Naive thymus-derived CD8-positive, alpha-beta T cell (primary cell): ENCODE measurements around the gene CPNE1. TPM values are rescaled to one million over a fixed set of nuclear protein-coding genes. Genes with fewer than 3 reads are reported as not detected.
A peak's percentile ranks its signal among the peaks of the same experiment; 100 is the strongest.

Source experiments
- ATAC-seq, 2 donors: fragments of 150-1000 bp; cut with Tn5 transposase in 1 of 2; sonication (Bioruptor Pico), chemical (Tn5 transposase) in 1 of 2; 1 replicate in 1 of 2; 2 replicates in 1 of 2; pipeline ENCODE4 v1.10.0; 2021; ENCODE audit warnings: mild to moderate bottlenecking in 2 of 2, moderate library complexity in 2 of 2
- POLR2A ChIA-PET: fragments of 350-600 bp; sonication (Branson Sonifier 250); formaldehyde crosslinking; loops from one replicate; lab custom pipeline; 2021; ENCODE audit warnings: antibody characterized with exemption; lab: Charles Lee
- DNase-seq, 10 donors: peaks; one replicate each; pipeline versions ENCODE4 v3.0.0 to v3.0.0-alpha.2; 2020 to 2022
- H3K27ac Mint-ChIP-seq, 10 donors: one replicate each; pipeline ENCODE4 v1.8.0; 2020 to 2022; ENCODE audit warnings: mild to moderate bottlenecking in 10 of 10, mixed read lengths in 10 of 10, moderate library complexity in 4 of 10, inconsistent platforms in 1 of 10
- H3K27me3 Mint-ChIP-seq, 5 donors: one replicate each; pipeline ENCODE4 v1.8.0; 2021 to 2022; ENCODE audit warnings: mixed read lengths in 5 of 5
- H3K36me3 Mint-ChIP-seq, 3 donors: one replicate each; pipeline ENCODE4 v1.8.0; 2020 to 2022; ENCODE audit warnings: mixed read lengths in 3 of 3, mild to moderate bottlenecking in 2 of 3, inconsistent platforms in 1 of 3
- H3K4me1 Mint-ChIP-seq, 4 donors: one replicate each; pipeline ENCODE4 v1.8.0; 2021 to 2022; ENCODE audit warnings: mixed read lengths in 4 of 4
- H3K4me3 Mint-ChIP-seq, 10 donors: one replicate each; pipeline ENCODE4 v1.8.0; 2020 to 2022; ENCODE audit warnings: mild to moderate bottlenecking in 10 of 10, mixed read lengths in 10 of 10, moderate library complexity in 6 of 10, inconsistent platforms in 1 of 10
- H3K9me3 Mint-ChIP-seq, 9 donors: one replicate each; pipeline ENCODE4 v1.8.0; 2020 to 2022; ENCODE audit warnings: mixed read lengths in 9 of 9, mild to moderate bottlenecking in 3 of 9, inconsistent platforms in 1 of 9, moderate library complexity in 1 of 9
- polyA plus RNA-seq, 3 donors: library from polyadenylated mRNA; unstranded; fragments of 300-500 nt; fragmentation: Illumina TruSeq; gene quantifications; one replicate each; pipeline ENCODE4 v1.2.3, GENCODE V29; 2021
- total RNA-seq, 8 experiments: library from RNA in 2 of 8; stranded (reverse) in 2 of 8; gene quantifications; one replicate each; pipeline ENCODE4 v1.2.3 and lab custom pipeline; 2021 to 2026

Gene CPNE1
- total and polyA plus RNA-seq, 5 experiments from 2014 or later, result 329 to 454 (median 392) TPM

DNA sequence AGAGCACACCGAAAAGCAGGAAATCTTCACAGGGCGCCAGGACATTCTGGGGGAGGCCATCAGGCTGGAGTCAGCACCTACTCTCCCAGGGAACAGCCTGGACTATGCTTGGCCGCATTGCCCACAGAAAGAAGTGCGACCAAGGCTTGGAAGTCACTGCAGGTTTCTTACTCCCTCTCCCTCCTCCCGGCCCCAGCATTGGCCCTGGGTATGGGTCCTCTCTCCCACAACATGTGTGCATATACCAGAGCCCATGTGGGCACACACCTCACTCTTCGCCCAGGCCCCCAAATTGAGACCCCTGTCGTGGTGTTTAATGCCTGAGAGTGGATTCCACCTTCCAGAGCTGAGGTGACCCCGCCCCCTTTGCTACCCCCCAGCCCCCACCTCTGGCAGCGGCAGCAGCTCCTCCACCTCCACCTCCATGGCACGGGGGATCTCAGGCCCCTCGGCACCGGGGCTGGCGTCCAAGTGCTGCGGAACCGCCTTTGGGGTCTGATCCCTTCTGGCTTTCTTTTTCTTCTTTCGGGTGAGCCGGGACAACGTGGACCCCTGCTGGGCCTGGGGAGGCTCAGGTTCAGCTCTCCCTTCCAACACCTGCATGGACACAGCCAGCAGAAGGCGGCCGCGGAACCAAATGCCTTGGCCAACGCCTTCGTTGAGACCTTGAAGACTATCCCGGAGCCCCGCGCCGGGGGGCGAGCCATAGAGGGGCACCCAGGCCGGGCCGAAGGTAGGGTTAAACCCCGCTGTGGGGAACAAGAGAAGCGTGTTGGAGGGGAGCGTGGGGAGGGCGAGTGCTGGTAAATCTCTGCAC is 64.3 kb downstream of the CPNE1 start:
- Mint-ChIP-seq H3K9me3 (no peaks in the 10 kb centered on the region), H3K36me3 (no peaks in the 10 kb centered on the region), H3K4me1 (peaks cover 1 to 17% (median 14%) of the 10 kb centered on the region in 4 donors), H3K27ac (peak overlapping the region in 2 of 10 donors; percentile 52 to 73), H3K27me3 (peaks cover 3 to 25% (median 7%) of the 10 kb centered on the region in 5 donors), H3K4me3 (peak overlapping the region; percentile 74 to 86 (median 82))
- POLR2A ChIA-PET, result interaction anchor here (0.7 to 2.2 kb wide), 4 partner anchors 16 to 283 kb away, joined by 3 to 7 read pairs (median 5); partner anchors contain the start of genes RBM39 and SPAG4
- ATAC-seq (no peak), DNase-seq (no peak)

DNA sequence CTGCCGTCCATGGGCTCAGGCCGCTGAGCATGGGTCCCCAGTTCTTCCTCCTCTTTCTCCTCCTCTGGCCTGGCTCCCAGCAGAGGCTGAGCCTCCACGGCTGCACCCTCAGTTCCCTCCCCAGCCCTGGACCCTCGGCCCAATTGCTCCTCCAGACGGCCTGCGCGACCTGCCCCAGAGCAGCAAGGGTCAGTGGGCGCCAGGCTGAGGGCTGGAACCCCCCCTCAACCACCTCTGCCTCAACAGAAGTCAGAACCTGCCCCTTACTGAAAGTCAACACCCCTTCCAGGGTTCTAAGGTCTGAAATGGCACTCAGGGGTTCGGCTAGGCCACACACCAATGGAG is 65.0 kb downstream of the CPNE1 start:
- Mint-ChIP-seq H3K36me3 (no peaks in the 10 kb centered on the region), H3K27me3 (peaks cover 3 to 25% (median 7%) of the 10 kb centered on the region in 5 donors), H3K4me3 (peak overlapping the region in 4 of 10 donors; percentile 30 to 84 (median 58)), H3K9me3 (no peaks in the 10 kb centered on the region), H3K4me1 (peaks cover 1 to 17% (median 14%) of the 10 kb centered on the region in 4 donors), H3K27ac (no peak overlapping the region)
- POLR2A ChIA-PET, result no interaction called here
- DNase-seq (no peak), ATAC-seq (no peak)

DNA sequence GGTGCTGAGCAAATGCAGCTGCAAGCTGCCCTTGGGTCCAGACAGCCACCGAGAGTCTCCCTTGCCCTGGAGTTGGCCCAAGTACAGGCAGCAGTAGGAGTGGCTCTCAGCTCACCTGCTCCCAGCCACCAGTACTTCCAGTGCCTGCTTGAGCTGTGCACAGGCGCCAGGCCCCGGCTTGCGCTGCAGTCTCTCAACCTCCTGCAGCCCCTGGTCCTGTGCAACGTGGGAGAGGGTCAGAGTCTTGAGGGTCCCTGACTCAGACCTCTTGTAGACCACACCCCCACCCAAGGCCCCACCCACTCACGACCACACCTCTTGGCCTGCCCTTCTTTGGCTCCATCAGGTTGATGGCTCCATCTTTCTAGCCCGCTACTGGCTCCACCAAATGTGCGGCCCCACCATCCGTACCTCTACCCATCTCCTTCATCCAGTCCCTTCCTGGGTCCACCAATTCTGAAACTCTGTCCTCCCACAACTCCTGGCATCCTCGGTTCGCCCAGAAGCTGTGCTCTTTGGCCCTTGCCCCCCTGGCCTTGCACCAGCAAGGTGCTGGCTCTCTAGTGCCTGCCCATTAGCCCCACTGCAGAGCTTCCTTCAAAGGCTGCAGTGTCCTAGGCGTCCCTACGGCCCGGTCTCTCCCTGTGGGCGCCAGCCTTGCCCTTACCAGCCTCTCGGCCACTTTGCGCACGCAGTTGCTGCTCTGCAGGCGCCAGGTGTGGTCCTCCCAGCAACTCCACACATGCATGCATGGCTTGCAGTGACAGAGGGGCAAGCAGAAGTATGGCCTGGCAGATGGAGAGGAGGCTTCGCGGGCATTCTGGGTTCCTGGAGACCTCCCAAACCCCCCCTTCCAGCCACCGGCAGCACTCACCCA is 65.6 kb downstream of the CPNE1 start:
- no peaks in the 10 kb centered on the region for H3K36me3 Mint-ChIP-seq
- H3K4me1 Mint-ChIP-seq, result peaks cover 1 to 17% (median 14%) of the 10 kb centered on the region in 4 donors
- no peaks in the 10 kb centered on the region for H3K9me3 Mint-ChIP-seq
- H3K4me3 Mint-ChIP-seq, result no peak overlapping the region
- peaks cover 3 to 25% (median 7%) of the 10 kb centered on the region in 5 donors for H3K27me3 Mint-ChIP-seq
- H3K27ac Mint-ChIP-seq, result no peak overlapping the region
- POLR2A ChIA-PET, result no interaction called here
- ATAC-seq (no peak), DNase-seq (no peak)

DNA sequence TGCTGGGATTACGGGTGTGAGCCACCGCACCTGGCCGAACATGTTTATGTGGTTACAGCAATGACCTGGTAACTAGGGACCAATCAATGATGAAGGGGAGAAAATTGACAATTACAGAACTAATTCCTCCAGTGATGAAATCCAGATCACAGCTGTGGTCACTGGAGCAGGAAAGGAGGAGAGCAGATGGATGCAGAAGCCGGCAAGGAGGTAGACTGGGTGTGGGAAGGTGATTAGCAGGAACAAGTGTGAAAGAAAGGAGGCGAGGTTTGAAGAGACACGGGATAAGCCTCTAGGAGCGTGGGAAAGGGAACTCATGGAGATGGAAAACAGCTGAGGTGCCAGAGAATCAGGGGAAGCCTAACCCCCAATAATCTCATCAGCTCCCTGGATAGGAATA is 66.2 kb downstream of the CPNE1 start:
- peak overlapping the region in 1 of 10 donors; percentile 57 for H3K27ac Mint-ChIP-seq
- H3K36me3 Mint-ChIP-seq, result no peaks in the 10 kb centered on the region
- peak overlapping the region in 2 of 10 donors; percentile 15 for H3K4me3 Mint-ChIP-seq
- peaks cover 3 to 24% (median 7%) of the 10 kb centered on the region in 5 donors for H3K27me3 Mint-ChIP-seq
- POLR2A ChIA-PET, result interaction anchor here (0.7 kb wide), 1 partner anchor 51 kb away, joined by 3 read pairs; no protein-coding TSS in a partner anchor
- H3K4me1 Mint-ChIP-seq, result peaks cover 1 to 17% (median 14%) of the 10 kb centered on the region in 4 donors
- H3K9me3 Mint-ChIP-seq, result no peaks in the 10 kb centered on the region
- DNase-seq (no peak), ATAC-seq (no peak)

DNA sequence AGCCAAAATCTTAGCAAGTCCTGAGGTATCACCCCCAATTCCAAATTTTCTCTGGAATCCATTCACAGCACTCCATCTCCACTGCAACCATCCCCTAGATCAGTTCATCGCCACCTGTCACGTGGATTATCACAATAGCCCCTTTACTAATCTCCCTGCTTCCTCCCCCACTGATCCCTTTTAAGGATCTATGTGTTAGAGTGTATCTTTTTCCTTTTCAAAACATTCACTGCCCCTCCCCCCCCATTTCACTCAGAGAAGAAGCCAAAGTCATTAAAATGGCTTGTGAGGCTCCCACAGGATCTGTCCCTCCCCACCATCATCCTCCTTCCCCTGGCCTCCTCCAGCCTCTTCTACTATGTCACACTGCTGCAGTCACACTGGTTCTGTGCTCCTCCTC is 67.5 kb downstream of the CPNE1 start:
- no peak for ATAC-seq
- POLR2A ChIA-PET, result no interaction called here
- H3K4me3 Mint-ChIP-seq, result no peak overlapping the region
- H3K27ac Mint-ChIP-seq, result no peak overlapping the region
- H3K9me3 Mint-ChIP-seq, result no peaks in the 10 kb centered on the region
- peaks cover 0 to 14% (median 4%) of the 10 kb centered on the region in 5 donors for H3K27me3 Mint-ChIP-seq
- H3K36me3 Mint-ChIP-seq, result no peaks in the 10 kb centered on the region
- H3K4me1 Mint-ChIP-seq, result peaks cover 0 to 13% (median 12%) of the 10 kb centered on the region in 4 donors
- no peak for DNase-seq

DNA sequence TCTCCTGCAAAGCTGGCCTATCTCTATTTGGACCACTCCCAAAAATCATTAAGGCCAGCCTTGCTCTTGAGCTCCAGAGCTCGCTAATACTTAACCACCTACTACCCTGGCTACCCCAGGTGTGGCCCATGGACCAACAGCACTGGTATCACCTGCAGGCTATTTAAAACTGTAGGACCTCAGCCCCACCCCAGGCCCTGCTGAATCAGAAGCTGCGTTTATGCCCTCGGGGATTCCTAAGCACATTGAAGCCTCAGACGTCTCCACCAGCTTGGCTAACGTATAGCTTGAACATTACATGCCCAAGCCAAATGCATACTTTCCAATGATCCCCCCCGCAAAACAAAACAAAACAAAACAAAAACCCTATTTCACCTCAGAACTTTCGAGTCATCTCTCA is 68.8 kb downstream of the CPNE1 start:
- no peak for DNase-seq
- Mint-ChIP-seq H3K27ac (no peak overlapping the region), H3K4me1 (peaks cover 0 to 5% (median 3%) of the 10 kb centered on the region in 4 donors), H3K9me3 (no peaks in the 10 kb centered on the region), H3K36me3 (no peaks in the 10 kb centered on the region), H3K4me3 (no peak overlapping the region), H3K27me3 (peaks cover 0 to 9% (median 4%) of the 10 kb centered on the region in 5 donors)
- POLR2A ChIA-PET, result no interaction called here
- ATAC-seq, result no peak

DNA sequence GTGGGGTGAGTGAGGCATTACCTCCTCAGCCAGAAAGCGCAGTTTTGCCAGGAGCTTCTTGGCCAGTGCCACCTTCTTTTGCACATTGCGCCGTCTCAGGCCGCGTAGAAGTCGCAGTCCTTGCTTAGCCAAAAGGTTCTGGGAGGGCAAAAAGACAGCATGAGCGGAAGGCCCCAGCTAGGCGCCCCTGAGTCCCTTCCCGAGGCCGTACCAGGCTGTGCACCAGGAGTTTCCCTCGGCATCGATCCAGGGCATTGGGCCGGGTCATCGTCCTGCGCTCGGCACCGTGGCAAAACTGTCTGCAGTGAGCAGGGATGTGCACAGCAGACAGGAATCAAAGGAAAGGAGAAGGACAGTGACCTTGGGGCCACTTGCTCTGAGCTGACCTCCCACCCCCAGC is 69.2 kb downstream of the CPNE1 start:
- no peak for DNase-seq
- H3K4me1 Mint-ChIP-seq, result peaks cover 0 to 1% (median under 1%) of the 10 kb centered on the region in 4 donors
- H3K9me3 Mint-ChIP-seq, result no peaks in the 10 kb centered on the region
- no peak overlapping the region for H3K4me3 Mint-ChIP-seq
- no peaks in the 10 kb centered on the region for H3K36me3 Mint-ChIP-seq
- no peak overlapping the region for H3K27ac Mint-ChIP-seq
- H3K27me3 Mint-ChIP-seq, result peaks cover 0 to 6% (median 4%) of the 10 kb centered on the region in 5 donors
- POLR2A ChIA-PET, result no interaction called here
- no peak for ATAC-seq

DNA sequence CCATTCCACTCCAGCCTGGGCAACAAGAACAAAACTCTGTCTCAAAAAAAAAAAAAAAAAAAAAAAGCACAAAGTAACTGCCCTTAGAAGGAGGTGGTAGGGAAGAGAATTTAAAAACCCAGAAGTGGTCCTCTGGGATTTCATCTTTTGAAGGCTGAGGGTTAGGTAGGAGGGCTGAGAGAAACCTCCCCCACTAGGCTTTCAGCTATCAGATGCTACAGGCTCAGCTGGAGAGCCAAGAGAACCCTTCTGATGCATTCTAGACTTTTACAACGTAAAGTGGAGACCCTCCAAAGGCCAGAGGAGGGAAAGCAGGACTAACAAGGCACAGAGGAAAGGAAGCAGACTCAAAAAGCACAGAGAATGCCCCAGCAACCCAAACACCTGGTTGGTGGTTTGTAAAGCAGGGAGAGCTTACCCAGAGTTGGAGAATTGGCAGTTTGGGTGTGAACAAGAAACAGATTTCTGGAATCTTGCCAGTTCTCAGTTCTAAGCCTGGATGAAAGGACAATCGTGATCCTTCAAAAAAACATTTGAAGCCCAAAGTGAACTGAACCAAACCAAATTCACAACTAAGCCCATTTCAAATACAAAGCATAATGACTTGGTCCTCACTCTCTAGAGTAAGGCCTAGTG is 72.2 kb downstream of the CPNE1 start:
- Mint-ChIP-seq H3K36me3 (no peaks in the 10 kb centered on the region), H3K27ac (no peak overlapping the region), H3K9me3 (no peaks in the 10 kb centered on the region), H3K4me1 (no peaks in the 10 kb centered on the region), H3K4me3 (no peak overlapping the region), H3K27me3 (peaks cover 0 to 3% (median 0%) of the 10 kb centered on the region in 5 donors)
- ATAC-seq (no peak), DNase-seq (no peak)
- POLR2A ChIA-PET, result interaction anchor here (0.7 kb wide), 1 partner anchor 36 kb away, joined by 3 read pairs; no protein-coding TSS in a partner anchor

DNA sequence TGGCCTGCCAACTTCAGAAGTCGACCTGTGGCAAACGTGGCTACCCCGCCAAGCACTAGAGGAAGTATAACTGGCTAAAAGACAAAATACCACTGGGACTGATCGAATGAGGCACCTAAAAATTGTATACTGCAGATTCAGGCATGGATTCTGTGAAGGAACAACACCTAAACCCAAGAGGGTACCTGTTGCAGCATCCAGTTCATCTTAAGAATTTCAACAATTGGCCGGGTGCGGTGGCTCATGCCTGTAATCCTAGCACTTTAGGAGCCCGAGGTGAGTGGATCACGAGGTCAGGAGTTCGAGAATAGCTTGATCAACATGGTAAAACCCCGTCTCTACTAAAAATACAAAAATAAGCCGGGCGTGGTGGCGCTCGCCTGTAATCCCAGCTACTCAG is 76.3 kb downstream of the CPNE1 start:
- POLR2A ChIA-PET, result no interaction called here
- DNase-seq, result no peak
- peak overlapping the region in 1 of 10 donors; percentile 33 for H3K27ac Mint-ChIP-seq
- no peaks in the 10 kb centered on the region for H3K4me1 Mint-ChIP-seq
- H3K9me3 Mint-ChIP-seq, result peaks cover 0 to 5% (median 0%) of the 10 kb centered on the region in 9 donors
- peaks cover 0 to 2% (median 0%) of the 10 kb centered on the region in 5 donors for H3K27me3 Mint-ChIP-seq
- H3K4me3 Mint-ChIP-seq, result no peak overlapping the region
- H3K36me3 Mint-ChIP-seq, result no peaks in the 10 kb centered on the region
- ATAC-seq, result no peak

DNA sequence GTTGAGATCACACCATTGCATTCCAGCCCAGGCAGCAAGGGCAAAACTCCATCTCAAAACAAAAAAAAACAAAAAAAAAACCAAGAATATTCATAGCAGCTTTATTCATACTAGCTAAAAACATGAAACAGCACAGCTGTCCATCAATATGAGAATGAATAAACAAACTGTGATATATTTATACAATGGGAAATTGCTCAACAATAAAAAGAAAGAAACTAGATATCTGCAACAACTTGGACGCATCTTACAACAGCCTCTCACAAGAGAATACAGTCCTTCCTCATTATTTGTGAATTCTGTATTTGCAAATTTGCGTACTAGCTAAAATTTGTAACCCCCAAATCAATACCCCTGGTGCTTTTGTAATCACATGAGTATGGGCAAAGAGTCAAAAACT is 77.3 kb downstream of the CPNE1 start:
- no peak overlapping the region for H3K27ac Mint-ChIP-seq
- H3K4me1 Mint-ChIP-seq, result no peaks in the 10 kb centered on the region
- peaks cover 0 to 2% (median 0%) of the 10 kb centered on the region in 5 donors for H3K27me3 Mint-ChIP-seq
- H3K4me3 Mint-ChIP-seq, result no peak overlapping the region
- no peak for DNase-seq
- peaks cover 0 to 7% (median 0%) of the 10 kb centered on the region in 9 donors for H3K9me3 Mint-ChIP-seq
- no peaks in the 10 kb centered on the region for H3K36me3 Mint-ChIP-seq
- no peak for ATAC-seq
- POLR2A ChIA-PET, result no interaction called here

DNA sequence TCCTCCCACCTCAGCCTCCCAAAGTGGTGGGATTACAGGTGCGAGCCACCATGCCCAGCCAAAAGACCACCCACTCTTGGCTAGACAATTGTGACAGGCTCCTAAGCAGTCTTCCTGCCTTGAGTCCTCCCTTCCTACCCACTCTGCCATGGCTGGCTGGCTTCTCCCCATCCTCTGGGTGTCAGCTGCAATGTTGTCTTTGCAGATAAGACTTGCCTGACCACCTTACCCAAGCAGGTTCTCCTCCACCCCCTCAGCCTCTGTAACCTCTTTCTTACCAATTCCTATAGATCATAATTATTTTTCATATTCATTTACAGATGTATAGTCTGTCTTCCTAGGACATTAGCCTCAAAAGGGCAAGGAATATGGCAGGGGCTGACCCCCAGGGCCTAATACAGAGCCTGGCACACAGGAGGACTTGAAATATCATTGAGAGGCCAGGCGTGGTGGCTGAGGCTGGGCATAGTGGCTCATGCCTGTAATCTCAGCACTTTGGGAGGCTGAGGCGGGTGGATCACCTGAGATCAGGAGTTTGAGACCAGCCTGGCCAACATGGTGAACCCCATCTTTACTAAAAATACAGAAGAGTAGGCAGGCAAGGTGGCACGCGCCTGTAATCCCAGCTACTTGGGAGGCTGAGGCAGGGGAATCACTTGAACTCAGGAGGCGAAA is 77.8 kb downstream of the CPNE1 start:
- no peak for DNase-seq
- no peak for ATAC-seq
- H3K4me1 Mint-ChIP-seq, result no peaks in the 10 kb centered on the region
- no peak overlapping the region for H3K27ac Mint-ChIP-seq
- no peak overlapping the region for H3K4me3 Mint-ChIP-seq
- H3K27me3 Mint-ChIP-seq, result peaks cover 0 to 2% (median 0%) of the 10 kb centered on the region in 5 donors
- POLR2A ChIA-PET, result no interaction called here
- H3K36me3 Mint-ChIP-seq, result no peaks in the 10 kb centered on the region
- H3K9me3 Mint-ChIP-seq, result peaks cover 0 to 9% (median 2%) of the 10 kb centered on the region in 9 donors
